PFSK-1 (cell line): Measurements from ENCODE around the gene PEAK1.

Experiments
- FOXP2 ChIP-seq: optimal IDR thresholded peaks from 2 replicates; pipeline ENCODE3; 2011; ENCODE audit warnings: borderline replicate concordance, control low read depth, inconsistent platforms; ENCODE audit not compliant: insufficient read depth; ENCODE audit errors: extremely low read length, extremely low read depth
- POLR2AphosphoS5 ChIP-seq: IDR thresholded peaks from 2 replicates; pipeline ENCODE4 v1.6.1; 2012; ENCODE audit warnings: low read depth, mild to moderate bottlenecking, control low read depth, low read length, moderate library complexity
- SIN3A ChIP-seq: IDR thresholded peaks from 2 replicates; pipeline ENCODE4 v1.6.1; 2012; ENCODE audit warnings: mild to moderate bottlenecking, low read length, moderate library complexity, borderline replicate concordance; ENCODE audit not compliant: insufficient read depth
- TF ChIP-seq, protein P1 (sequence below), 2 experiments: IDR thresholded peaks; 2 replicates each; pipeline versions ENCODE4 v1.6.1 to v1.8.0; 2011 to 2012; ENCODE audit warnings: low read depth in 2 of 2, low read length in 2 of 2, control low read depth in 1 of 2, inconsistent platforms in 1 of 2, mild to moderate bottlenecking in 1 of 2, moderate library complexity in 1 of 2; ENCODE audit not compliant: insufficient read depth in 1 of 2

DNA sequence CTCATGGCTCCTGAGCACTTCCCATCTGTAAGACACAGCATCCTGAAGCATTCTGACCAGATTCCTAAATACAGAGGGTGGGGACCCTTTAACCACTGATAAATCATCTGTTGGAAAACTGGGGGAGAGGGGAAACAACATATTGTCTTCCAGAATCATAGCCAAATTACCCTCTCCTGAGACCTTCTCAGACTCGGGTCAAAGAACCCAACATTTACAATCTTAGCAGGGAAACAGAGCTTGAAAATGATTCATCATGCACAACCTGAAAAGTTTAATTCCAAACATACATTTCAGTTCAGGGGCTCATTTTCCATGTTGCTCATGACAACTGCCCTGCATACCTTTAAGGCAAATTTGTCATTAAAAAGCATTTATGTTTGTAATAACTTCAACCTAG is 300.5 kb downstream of the PEAK1 start:
- no peak for TF ChIP-seq POLR2AphosphoS5
- no peak for TF ChIP-seq FOXP2
- TF ChIP-seq, protein P1, sequence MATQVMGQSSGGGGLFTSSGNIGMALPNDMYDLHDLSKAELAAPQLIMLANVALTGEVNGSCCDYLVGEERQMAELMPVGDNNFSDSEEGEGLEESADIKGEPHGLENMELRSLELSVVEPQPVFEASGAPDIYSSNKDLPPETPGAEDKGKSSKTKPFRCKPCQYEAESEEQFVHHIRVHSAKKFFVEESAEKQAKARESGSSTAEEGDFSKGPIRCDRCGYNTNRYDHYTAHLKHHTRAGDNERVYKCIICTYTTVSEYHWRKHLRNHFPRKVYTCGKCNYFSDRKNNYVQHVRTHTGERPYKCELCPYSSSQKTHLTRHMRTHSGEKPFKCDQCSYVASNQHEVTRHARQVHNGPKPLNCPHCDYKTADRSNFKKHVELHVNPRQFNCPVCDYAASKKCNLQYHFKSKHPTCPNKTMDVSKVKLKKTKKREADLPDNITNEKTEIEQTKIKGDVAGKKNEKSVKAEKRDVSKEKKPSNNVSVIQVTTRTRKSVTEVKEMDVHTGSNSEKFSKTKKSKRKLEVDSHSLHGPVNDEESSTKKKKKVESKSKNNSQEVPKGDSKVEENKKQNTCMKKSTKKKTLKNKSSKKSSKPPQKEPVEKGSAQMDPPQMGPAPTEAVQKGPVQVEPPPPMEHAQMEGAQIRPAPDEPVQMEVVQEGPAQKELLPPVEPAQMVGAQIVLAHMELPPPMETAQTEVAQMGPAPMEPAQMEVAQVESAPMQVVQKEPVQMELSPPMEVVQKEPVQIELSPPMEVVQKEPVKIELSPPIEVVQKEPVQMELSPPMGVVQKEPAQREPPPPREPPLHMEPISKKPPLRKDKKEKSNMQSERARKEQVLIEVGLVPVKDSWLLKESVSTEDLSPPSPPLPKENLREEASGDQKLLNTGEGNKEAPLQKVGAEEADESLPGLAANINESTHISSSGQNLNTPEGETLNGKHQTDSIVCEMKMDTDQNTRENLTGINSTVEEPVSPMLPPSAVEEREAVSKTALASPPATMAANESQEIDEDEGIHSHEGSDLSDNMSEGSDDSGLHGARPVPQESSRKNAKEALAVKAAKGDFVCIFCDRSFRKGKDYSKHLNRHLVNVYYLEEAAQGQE (IDR thresholded peaks at IDR 0.05; ENCODE audit: insufficient read depth in 1 of 2, low read depth in 2 of 2, low read length in 2 of 2): no peak
- no peak for TF ChIP-seq SIN3A
